ENCODE measurements around the gene GSE1. TPM values are rescaled to one million over a fixed set of nuclear protein-coding genes. Genes with fewer than 3 reads are reported as not detected.

The GSE1 gene
- total and polyA plus RNA-seq, 9 of the 15 experiments (the other 6 are each of a cell fraction or from before 2014, with no cell fraction given): 12.2 to 244 (median 57.9) TPM

DNA sequence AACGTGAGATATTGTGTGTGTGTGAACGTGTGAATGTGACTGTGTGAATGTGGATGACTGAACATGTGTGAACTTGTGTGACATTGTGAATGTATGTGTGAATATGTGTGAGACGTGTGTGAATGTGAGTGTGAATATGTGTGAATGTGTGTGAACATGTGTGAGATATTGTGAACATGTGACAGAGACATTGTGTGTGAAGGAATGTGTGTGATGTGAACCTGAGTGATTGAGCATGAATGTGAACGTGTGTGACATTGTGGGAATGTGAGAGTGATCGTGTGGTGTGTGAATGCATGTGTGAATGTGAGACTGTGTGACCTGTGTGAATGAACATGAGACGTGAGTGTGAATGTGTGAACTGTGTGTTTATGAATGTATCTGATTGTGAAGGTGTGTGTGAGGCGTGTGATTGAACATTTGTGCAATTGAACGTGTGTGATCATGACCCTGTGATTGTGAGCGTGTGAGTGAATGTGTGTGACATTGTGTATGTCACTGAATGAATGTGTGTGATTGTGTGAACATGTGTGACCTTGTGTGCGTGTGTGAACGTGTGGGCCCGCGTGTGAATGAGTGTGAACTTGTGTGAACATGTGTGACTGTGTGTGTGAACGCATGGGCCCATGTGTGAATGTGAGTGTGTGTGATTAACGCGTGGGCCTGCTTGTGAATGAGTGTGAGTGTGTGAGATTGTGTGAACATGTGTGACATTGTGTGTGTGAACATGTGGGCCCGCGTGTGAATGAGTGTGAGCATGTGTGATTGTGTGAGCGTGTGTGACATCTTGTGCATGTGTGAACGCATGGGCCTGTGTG, 23.2 kb upstream of the GSE1 start (continued):
- TF ChIP-seq, protein P1, sequence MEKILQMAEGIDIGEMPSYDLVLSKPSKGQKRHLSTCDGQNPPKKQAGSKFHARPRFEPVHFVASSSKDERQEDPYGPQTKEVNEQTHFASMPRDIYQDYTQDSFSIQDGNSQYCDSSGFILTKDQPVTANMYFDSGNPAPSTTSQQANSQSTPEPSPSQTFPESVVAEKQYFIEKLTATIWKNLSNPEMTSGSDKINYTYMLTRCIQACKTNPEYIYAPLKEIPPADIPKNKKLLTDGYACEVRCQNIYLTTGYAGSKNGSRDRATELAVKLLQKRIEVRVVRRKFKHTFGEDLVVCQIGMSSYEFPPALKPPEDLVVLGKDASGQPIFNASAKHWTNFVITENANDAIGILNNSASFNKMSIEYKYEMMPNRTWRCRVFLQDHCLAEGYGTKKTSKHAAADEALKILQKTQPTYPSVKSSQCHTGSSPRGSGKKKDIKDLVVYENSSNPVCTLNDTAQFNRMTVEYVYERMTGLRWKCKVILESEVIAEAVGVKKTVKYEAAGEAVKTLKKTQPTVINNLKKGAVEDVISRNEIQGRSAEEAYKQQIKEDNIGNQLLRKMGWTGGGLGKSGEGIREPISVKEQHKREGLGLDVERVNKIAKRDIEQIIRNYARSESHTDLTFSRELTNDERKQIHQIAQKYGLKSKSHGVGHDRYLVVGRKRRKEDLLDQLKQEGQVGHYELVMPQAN (IDR thresholded peaks at IDR 0.05; ENCODE audit: borderline replicate concordance): peak; percentile 54
- TF ChIP-seq HDAC1 (IDR thresholded peaks at IDR 0.05) (peak in 1 of 2 experiments; percentile 62; a peak in 1 of 4 replicates), POLR2AphosphoS2 (IDR thresholded peaks at IDR 0.05; ENCODE audit: low read length) (peak; percentile 36; the same call in 1 of the 2 replicates), NRF1 (conservative IDR thresholded peaks at IDR 0.05 in 1 of 2, IDR thresholded peaks at IDR 0.05 in 1 of 2) (0 out of 4 replicates have a peak, but pooled peaks of 1 of the 2 experiments have one; percentile 11), ZNF586 (CRISPR knock-in tag; conservative IDR thresholded peaks at IDR 0.05) (no peak)
- TF ChIP-seq, protein P2, sequence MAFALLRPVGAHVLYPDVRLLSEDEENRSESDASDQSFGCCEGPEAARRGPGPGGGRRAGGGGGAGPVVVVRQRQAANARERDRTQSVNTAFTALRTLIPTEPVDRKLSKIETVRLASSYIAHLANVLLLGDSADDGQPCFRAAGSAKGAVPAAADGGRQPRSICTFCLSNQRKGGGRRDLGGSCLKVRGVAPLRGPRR (CRISPR knock-in tag; IDR thresholded peaks at IDR 0.05): peak; percentile 36; the same call in 1 of the 2 replicates

DNA sequence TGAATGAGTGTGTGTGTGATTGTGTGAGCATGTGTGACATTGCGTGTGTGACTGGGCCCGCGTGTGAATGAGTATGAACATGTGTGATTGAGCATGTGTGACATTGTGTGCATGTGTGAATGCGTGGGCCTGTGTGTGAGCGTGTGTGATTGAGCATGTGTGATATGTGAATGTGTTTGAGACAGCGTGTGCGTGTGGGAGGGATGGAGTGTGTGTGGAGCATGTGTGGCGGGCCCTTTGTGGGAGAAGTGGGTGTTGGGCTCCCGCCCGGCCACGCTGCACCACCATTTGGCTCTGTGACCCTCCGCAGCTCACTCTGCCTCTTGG, 22.7 kb upstream of the GSE1 start:
- Histone ChIP-seq H3K79me2 (ENCODE audit: control insufficient read depth, insufficient read depth, low read length) (peaks cover 99% of the 10 kb centered on the region), H3K9me1 (ENCODE audit: control insufficient read depth, insufficient read depth, low read length) (peaks cover 18% of the 10 kb centered on the region), H3K27me3 (ENCODE audit: control insufficient read depth in 2 of 2, insufficient read depth in 2 of 2, low read length in 2 of 2) (no peaks in the 10 kb centered on the region; a peak in 1 of 5 replicates), H4K20me1 (replicated peaks; ENCODE audit: control insufficient read depth, insufficient read depth, low read length) (peaks cover 89% of the 10 kb centered on the region), H3K4me3 (no peak overlapping the region), H3K9me3 (replicated peaks; ENCODE audit: control insufficient read depth, insufficient read depth, low read depth, low read length) (no peaks in the 10 kb centered on the region), H2AFZ (ENCODE audit: low read depth, low read length) (no peak overlapping the region), H3K9ac (ENCODE audit: insufficient read depth in 1 of 2, low read depth in 2 of 2, low read length in 2 of 2) (peak overlapping the region in 1 of 2 experiments; percentile 71; a peak in 2 of 4 replicates), H3K4me2 (ENCODE audit: insufficient read depth, low read length) (no peak overlapping the region), H3K36me3 (ENCODE audit: control insufficient read depth, insufficient read depth, low read length) (peaks cover 74% of the 10 kb centered on the region), H3K4me1 (replicated peaks in 1 of 2; ENCODE audit: control insufficient read depth in 2 of 2, insufficient read depth in 2 of 2, low read length in 2 of 2) (peaks cover 48 to 77% of the 10 kb centered on the region in 2 experiments), H3K27ac (ENCODE audit: extremely low read depth, low read depth, low read length) (peak overlapping the region; percentile 70; the same call in 2 of the 3 replicates)
- ChIA-PET CTCF (ENCODE audit: low intra/inter-chr PET ratio) (interaction anchor here (0.6 kb wide), 1 partner anchor 34 kb away, joined by 3 read pairs; no protein-coding TSS in a partner anchor), POLR2A (interaction anchor here (0.8 kb wide), 3 partner anchors 9 to 55 kb away, joined by 3 to 4 read pairs (median 3); no protein-coding TSS in a partner anchor)
- in situ Hi-C loops (cut with MboI): no loop called here
- intact Hi-C loops (cut with micrococcal nuclease): no loop called here
- FAIRE-seq (no peak), DNase-seq (ENCODE audit: extremely low read depth in 1 of 4, low spot score in 3 of 4) (no peak), ATAC-seq (no peak)
- 94% methylated on average over 12 of the region's 12 CpGs for whole genome bisulfite sequencing (ENCODE audit: insufficient coverage, low coverage, missing lambda C conversion rate)
- no TSS peak for BruUV-seq (replicated peaks)
- TF ChIP-seq SUPT5H (IDR thresholded peaks at IDR 0.05): peak; percentile 11; the same call in 1 of the 2 replicates
- TF ChIP-seq CBFA2T2 (conservative IDR thresholded peaks at IDR 0.05): no peak
- TF ChIP-seq, protein P3, sequence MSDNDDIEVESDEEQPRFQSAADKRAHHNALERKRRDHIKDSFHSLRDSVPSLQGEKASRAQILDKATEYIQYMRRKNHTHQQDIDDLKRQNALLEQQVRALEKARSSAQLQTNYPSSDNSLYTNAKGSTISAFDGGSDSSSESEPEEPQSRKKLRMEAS (CRISPR knock-in tag; IDR thresholded peaks at IDR 0.05): peak; percentile 54
- TF ChIP-seq BRD9 (IDR thresholded peaks at IDR 0.05; ENCODE audit: low read depth, partially characterized antibody): no peak
- peak; percentile 28; the same call in 1 of the 2 replicates for TF ChIP-seq TARDBP (IDR thresholded peaks at IDR 0.05)
- TF ChIP-seq, protein P4, sequence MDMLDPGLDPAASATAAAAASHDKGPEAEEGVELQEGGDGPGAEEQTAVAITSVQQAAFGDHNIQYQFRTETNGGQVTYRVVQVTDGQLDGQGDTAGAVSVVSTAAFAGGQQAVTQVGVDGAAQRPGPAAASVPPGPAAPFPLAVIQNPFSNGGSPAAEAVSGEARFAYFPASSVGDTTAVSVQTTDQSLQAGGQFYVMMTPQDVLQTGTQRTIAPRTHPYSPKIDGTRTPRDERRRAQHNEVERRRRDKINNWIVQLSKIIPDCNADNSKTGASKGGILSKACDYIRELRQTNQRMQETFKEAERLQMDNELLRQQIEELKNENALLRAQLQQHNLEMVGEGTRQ (CRISPR knock-in tag; IDR thresholded peaks at IDR 0.05): no peak
- TF ChIP-seq, protein P5, sequence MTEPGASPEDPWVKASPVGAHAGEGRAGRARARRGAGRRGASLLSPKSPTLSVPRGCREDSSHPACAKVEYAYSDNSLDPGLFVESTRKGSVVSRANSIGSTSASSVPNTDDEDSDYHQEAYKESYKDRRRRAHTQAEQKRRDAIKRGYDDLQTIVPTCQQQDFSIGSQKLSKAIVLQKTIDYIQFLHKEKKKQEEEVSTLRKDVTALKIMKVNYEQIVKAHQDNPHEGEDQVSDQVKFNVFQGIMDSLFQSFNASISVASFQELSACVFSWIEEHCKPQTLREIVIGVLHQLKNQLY (CRISPR knock-in tag; conservative IDR thresholded peaks at IDR 0.05): 0 out of 4 replicates have a peak, but pooled peaks of 1 of the 2 experiments have one; percentile 26
- TF ChIP-seq, protein P6, sequence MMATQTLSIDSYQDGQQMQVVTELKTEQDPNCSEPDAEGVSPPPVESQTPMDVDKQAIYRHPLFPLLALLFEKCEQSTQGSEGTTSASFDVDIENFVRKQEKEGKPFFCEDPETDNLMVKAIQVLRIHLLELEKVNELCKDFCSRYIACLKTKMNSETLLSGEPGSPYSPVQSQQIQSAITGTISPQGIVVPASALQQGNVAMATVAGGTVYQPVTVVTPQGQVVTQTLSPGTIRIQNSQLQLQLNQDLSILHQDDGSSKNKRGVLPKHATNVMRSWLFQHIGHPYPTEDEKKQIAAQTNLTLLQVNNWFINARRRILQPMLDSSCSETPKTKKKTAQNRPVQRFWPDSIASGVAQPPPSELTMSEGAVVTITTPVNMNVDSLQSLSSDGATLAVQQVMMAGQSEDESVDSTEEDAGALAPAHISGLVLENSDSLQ (IDR thresholded peaks at IDR 0.05): no peak
- TF ChIP-seq MCM7 (IDR thresholded peaks at IDR 0.05): no peak
